Fibroblast of skin of back (primary cell): ENCODE data around the gene SFR1.
"Not testable (repeated sequence)": the region's sequence is repeated elsewhere in the genome, so short reads cannot be mapped to it uniquely, and the experiment has no call there.

Source experiments
- DNase-seq: peaks from one replicate; pipeline ENCODE4 v3.0.0-alpha.2; 2013

The SFR1 gene

DNA sequence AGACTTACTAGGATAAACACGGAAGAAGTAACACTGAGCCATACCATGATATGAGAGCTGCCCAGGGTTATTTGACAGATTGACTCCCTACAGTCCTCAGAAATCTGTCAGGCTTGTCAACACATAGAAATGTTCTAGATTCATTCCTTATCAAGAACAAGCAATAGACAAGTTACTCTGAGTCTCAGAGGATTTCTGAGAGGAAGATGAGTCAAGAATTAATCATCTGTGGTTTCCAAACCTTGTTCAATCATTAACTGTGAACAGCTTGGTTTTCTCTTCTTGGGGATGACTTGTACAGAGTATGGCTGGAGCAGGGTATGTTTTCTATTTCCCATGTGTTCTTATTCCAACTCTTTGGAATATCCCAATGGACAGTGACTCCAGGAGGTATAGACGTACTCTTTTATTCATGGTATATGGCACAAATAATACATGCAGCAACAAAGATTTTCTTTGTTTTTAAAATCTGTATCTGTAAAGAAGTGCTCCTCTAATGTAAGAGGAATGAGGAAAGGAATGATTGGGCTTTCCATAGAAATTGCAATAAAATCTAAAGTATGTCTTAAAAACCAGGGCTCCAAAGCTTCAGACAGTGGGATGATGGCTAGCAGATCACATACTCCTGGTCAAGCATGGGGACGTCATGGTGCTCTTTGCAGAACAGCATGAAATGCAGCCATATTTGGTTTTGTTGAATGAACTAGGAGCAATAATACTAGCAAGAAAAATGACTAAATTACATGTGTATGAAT, 11.9 kb upstream of the SFR1 start:
- DNase-seq, result peak; percentile 94

DNA sequence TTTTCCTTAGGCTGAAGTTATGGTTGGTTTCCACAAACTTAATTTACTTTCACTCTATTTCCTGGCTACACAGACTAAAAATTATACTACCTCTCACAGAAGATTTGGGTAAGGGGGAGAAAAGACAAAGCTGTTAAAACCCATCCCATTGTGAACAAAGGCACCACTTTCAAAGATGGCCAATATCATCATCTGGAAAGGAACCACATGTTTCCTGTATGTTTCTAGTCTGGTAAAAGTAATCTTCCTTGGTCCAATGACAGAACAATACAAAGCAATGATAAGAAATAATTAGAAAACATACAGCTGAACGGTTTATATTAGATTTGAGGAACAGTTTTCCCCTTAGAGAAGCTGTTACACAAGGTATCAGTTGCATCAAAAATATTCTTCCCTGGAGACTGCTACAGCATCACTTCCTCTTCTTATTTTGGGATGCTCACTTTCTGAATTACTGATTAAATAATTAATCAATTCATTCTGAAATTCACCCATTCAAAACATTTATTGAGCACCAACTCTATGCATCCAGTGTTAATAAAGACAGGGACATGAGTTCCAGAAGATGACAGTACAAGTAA, 8.5 kb upstream of the SFR1 start:
- DNase-seq, result no peak

DNA sequence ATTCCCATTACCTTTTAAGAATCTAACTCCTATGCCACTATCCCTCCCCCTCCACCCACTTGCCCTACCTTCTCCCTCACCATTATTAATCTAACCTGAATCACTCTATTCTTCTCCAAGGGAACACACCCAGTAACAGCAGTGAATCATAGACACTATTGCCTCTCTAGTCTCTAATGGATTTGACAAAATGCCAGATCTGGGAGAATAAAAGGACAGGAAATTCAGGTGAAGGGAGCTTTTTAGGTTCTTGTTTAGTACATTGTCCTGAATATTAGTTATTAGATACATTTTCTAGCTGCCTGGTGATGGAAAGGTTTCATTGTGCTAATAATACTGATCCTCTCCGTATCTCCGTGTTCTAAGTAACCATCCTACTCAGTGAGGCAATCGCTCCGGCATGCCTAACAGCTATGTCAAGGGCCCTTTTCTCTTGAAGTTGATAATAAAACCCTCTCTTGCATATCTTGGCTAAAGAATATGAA, 4.1 kb upstream of the SFR1 start:
- DNase-seq, result peak; percentile 24

DNA sequence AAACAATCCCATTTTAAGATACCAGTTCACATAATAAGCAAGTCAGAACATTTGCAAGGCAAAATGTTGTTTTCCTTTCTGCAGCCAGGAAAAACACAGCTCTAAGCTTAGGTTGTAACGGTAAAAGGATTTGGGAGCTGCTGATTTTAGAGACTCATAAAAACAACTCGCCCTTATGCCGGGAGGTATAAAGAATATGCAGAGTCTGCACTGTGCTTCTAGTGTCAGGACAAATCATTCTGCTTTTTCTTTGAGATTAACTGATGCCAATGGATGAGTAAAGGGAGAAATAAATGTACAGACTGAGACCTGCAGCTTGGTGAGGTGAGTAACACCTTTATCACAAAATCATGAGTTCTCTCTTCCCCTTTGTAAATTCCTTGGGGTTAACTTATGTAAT, 2.0 kb upstream of the SFR1 start:
- no peak for DNase-seq

DNA sequence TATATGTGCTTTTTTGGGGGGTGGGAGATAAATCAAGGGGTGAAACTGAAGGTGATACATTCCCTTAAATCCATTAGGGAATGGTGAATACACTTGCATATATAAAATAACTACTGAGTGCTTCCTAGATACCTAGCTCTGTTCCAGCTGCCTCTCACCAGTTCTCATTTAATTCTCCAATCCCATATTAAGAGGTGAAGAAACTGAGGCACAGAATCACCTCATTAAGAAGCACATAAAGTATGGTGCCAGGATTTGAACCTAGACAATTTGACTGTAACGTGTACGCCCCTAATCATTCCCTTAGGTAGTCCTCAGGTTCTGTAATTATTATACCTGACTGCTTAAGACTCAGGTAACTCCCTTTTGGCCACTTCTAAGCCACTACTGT, 1.5 kb upstream of the SFR1 start:
- DNase-seq, result no peak

DNA sequence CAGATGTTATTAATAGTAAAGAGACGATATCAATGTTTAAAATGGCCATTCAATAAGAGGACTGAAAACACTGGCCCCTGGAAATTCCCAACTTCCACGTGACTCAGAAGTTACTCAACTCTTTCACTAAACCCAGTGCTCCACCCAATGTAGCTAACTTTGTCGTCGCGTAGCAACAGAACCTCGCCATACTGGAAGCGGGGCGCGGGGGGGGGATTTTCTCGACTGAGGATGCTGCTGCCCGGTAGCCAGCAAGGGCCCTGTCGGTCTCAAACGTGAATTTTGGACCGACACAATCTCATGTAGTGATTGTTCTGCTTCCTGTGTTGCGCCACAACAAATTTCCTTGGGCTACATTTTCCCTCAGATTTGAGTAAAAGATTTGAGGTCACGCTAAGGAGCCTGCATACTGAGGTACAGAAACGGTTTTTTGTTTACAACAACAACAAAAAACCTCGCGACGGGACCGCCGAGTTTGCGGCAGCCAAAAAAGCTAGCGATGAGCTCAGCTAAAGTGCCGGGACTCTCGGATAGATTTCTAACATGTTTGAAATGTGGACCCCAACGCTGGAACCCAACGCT, 977 bp upstream of the SFR1 start:
- peak; percentile 96 for DNase-seq

DNA sequence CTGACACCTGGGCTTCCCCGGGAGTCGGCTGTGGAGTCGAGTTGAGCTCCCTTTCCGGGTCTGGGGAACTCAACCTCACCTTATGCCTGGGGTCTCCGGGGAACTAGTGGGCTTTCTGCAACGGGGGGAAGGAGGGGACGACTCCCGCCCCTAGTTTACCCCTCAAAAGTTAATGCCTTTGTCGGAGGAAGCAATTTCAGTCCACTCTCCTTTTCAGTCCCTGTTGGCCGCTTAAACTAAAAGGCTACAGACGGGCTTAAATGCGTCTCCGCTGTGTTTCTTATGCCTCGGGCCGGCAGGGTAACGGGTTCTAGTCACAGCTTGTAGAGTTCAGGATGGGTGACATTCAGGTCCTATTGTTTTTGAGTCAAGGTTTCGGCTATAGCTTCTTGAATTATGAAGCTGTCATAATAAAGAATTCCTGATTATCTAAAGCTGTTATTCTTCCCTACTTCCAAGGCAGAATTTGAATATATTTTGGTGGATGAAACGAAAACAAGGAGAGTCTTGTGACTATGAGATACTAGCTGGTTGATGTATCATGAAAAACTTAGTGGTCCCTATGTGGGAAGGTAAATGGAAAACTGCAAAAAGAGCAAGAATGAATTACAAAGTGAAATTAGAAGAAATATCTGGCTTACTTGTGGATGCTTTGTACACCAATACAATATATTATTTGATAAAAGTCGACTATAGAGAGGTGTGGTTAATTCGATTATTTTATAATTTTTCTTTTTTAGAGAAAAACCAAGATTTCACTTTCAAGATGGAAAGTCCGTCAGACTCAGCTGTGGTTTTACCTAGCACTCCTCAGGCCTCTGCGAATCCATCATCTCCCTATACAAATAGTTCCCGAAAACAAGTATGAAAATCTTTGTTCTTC, 495 bp downstream of the SFR1 start:
- no peak for DNase-seq

DNA sequence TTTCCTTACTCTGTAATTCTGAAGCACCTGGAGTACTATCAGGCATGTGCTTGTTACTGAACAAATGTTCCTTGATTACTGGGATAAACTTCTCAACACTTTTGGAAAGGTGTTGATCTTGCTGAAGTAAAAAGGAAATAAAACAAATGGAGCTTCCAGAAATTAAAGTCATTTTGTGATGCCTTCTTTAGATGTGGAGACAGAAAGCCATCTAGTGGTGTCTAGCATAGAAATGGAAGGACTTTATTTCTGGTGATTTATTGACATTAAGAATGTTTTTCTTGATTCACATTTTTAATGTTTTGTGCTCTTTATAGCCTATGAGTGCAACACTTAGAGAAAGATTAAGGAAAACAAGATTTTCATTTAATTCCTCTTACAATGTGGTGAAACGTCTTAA, 1.4 kb downstream of the SFR1 start:
- peak; percentile 25 for DNase-seq

DNA sequence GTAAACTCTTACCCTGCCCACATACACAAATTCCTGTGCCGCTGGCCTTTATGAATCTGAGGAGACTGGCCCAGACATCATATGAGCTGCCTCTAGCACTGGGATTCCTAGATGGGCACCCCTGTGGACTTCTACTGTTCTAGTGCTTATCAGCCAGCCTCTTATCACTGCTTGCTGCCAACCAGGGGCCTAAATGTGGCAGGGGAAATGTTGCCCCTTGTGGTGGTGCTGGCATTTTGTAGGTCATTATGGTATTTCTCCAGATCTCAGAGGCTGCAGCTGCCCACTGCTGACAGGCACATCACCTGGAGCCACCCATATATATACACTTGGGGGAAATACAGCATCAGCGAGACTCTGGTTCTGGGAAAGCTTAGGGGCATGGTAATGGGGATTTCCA, 5.4 kb downstream of the SFR1 start:
- no peak for DNase-seq

DNA sequence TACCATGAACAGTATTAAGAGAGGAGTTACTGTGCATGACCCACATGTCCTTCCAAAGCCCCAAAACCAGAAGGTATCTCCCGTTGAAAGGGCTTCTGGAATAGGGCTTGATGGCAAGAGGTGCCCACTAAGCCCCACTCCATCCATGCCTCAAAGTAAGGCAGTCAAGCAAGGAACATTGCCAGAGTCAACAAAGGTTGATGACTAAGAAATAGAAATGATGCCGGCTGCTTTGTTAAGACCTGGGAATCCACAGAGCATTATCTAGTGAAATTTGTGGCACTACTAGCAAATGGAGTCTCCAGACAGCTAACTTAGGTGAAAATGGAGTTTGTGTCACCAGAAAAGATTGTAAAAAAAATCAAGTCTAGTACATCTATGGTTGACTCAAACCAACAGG, 6.2 kb downstream of the SFR1 start:
- DNase-seq, result peak; percentile 51

DNA sequence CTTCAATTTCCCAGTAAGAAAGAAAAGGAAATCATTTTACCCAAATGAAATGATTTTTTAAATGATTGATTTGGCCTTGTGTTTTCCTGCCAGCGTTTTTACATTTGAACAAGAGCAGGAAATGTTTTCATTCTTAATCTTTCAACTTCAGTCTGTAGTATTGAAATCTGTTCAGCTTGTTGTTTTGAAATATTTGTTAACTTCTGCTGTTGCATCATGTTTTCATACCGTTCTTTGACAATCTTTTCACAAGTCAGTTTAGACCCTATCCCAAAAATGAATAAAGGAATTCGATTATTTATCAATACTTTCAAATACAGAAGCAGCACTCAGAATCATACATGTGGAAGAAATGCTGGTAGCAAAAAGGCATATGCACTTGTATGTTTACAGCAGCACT, 8.1 kb downstream of the SFR1 start:
- DNase-seq, result no peak

DNA sequence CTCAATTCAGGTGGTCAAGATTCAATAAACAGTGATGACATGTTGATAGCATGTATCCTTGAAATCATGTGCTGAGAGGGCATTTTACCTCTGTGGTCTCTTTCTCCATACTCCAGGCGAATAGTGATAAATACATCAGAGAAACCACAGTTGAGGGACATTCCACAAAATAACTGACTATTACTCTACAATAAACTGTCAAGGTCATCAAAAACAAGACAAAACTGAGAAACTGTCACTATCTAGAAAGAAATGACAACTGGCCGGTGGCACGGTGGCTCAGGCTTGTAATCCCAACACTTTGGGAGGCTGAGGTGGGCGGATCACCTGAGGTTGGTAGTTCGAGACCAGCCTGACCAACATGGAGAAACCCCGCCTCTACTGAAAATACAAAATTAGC, 16.2 kb downstream of the SFR1 start:
- no peak for DNase-seq

DNA sequence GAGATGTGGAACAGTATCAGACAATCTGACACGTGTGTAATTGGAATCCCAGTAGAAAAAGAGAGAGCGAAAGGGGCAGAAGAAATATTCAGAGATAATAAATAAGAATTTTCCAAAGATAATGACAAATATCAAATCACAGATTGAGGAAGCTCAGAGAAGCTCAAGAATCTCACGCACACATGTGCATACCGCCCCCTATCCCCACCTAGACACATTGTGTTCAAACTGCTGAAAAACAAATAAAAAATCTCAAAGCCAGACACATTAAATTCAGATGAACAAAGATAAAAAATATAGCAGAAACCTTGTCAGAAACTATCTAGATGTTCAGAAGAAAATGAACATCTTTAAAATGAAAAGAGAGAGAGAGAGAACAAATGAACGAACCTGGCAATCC, 17.2 kb downstream of the SFR1 start:
- no peak for DNase-seq

DNA sequence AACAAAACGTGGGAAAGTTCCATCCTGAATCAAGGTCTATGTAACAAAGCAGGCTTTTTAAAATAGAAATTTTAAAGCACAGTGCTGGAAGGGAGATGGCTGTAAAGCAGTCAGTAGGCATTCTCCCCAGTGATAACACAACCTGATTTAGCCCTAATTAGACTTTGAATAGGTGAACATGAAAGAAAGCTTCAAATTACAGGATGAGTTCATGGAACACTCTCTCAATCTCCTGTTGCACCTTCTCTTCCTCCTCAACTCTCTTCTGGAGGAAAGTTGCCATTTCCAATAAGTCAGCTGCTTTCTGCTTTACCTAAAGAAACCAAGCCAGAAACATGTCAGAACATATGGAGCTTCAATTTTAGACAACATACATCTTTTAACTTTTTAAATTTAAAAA, 20.1 kb downstream of the SFR1 start:
- DNase-seq, result no peak

DNA sequence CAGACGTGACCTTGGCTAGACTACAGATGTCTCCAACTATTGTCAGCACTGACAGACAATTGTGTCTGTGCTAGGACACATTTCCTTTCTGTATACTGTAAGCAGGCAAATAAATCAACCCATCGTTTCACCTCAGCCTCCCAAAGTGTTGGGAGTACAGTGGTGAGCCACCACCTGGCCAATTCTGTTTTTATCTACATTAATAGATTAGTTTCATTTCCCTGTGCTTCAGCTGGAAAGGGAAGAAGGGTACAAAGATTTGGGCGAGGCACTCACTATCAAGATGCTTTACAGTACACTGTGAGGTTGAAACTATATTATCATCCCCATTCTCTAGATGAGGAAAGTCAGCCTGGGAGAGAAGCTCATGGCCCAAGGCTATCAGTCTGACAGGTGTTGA, 21.9 kb downstream of the SFR1 start:
- no peak for DNase-seq

DNA sequence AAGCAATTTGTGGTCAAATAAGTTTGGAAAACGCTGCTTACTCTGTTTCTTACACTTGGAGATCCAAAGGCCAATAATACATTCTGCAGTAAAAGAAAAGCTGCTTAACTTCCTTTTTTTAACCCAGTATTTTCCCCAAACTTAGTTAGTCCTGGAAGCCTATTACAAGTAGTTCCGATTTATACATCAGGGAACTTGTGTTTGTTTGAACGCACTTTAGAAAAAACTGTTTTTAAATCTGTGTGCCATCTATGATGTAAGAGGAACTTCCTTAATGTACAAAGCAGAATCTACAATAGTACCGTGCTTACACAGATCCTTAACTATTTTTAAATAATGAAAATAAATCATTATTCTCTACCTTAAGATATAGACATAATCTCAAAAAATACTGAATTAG, 23.0 kb downstream of the SFR1 start:
- no peak for DNase-seq

DNA sequence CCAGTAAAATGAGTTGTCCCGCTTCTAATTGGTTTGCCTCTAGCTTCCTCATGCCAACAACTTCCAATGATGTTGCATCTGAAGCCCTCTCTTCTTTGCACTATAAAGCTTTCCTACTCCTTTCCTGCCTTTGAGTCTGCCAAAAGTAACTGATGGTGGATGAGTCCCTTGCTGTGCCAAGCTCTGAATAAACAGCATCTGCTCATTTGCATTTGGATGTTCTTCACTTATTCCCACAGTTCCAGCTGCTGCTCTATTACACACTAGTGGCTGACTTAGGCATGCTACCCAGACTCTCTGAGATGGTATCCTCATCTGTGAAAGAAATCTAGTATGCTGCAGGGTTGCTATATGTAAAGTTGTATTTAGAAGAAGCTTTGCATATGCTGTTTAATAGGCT, 24.9 kb downstream of the SFR1 start:
- no peak for DNase-seq

DNA sequence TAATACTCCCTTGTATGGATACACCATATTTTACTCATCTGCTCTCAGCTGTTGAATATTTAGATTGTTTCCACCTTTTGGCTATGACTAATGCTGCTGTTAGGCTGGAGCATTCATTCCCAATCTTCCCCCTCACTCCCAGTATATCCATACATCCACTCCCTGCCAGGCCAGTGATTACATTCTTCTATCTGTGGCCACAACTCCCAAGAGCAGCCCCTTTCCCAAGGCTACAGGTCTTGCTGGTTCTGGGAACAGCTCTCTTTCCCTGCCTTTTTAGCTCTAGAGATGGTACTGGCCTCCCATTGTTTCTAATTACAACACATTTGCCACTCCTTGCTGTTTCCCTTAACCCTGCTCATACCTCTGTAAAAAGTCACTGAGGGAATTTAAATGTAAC, 28.2 kb downstream of the SFR1 start:
- DNase-seq, result peak; percentile 17

DNA sequence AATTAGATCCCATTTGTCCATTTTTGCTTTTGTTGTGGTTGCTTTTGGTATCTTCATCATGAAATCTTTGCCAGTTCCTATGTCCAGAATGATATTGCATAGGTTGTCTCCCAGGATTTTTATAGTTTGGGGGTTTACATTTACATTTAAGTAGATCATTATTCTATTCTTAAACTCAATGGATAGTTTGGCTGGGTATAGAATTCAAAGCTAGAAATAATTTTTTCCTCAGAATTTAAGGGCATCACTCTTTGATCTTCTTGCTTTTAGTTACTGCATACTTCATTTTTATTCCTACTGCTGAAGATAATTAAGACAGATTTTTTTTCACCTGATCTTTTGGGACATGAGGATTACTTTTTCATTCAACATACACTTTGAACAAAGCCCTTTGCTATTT, 29.8 kb downstream of the SFR1 start:
- no peak for DNase-seq

DNA sequence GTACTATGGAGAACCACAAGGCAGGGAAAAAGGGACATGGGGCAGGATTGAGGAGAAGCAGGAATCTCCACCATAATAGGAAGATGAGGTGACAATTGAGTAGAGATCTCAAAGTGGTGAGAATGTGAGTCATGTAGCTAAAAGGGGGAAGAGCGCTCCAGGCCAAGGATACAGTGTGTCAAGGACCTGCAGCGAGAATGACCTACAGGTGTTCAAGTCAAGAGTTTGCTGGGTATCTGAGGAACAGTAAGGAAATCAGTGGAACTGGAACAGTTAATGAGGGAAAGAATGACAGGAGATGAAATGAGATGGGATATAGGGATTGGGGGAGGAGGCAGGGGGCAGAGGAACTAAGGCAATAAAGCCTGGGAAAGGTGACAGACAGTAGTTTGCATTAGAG, 33.6 kb downstream of the SFR1 start:
- no peak for DNase-seq

DNA sequence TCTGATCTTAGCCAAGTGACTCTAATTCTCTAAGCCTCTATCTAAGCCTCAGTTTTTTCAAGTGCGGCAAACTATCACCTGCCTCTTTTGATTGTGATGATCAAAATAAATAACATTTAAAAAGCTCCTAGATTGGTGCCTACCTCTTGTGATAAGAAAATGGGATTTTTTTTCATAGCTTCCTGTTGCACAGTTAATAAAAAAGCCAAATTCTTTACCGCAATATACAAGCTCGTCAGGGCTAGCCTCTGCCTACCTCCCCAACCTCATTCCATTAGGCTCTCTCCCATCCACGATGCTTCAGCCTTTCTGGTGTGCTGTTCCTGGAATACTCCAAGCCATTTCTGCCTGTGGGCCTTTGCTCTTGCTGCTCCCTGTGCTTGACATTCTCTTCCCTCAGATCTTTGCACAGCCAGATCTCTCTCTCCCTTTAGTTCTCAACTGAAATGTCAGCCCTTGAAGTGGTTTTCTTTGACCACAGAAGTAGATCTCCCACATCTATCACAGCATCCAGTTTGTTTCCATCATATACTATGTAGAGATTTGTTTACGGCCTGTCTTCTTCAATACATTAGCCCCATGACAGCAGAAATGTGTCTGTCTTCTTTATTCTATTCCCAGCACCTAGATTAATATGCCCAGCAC, 48.8 kb downstream of the SFR1 start:
- no peak for DNase-seq

DNA sequence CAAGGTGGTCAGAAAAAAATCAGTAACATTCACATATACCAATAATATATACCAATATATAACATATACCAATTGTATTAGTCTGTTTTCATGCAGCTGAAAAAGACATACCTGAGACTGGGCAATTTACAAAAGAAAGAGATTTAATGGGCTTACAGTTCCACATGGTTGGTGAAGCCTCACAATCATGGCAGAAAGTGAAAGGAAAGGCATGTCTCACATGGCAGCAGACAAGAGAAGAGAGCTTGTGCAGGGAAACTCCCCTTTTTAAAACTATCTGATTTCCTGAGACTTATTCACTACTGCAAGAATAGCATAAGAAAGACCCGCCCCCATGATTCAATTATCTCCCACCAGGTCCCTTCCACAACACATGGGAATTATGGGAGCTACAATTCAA, 52.2 kb downstream of the SFR1 start:
- DNase-seq, result not testable (repeated sequence)
